ENCODE results near the gene CNKSR2.

Gene CNKSR2

DNA sequence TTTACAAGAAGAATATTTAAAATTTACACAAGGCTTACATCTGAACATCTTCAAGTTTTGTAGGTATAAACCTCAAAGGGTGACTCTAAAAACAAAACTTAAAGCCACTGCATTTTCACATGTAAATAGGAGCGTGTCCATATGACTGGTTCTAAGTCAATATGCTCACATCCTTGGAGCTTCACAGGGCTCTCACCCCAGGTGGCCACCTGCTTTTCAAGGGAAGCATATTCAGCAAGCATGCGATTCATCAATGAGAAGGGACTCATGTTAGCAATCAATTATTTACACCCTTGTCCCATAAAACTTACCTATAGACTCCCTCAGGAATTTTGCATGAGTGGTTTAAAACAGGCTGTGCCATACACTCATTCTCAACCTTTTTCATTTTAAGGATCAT lies 301.7 kb downstream of the CNKSR2 start:
- DNase-seq (ENCODE audit: low read depth) = no peak

DNA sequence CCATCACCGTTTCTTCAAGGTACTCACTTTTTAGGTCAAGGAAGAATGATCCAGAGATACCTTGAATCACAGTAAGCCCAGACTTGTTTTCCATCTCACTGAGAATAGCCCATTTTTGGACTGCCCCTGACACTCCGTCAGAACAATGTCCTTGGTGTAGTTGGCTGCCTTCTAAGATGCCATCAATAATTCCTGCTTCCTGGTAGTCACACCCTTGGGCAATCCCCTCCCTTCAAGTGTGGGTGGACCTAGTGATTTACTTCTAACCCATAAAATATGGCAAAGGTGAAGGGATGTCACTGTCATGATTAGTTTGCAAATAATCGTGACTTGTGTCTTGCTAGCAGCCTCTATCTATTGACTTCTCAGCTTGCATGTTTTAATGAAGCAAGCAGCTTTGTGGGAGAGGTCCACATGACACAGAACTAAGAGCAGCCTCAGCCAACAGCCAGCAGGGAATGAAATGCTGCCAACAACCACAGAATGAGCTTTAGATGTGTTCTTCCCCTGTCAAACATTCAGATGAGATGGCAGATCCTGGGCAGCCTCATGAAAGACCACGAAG lies 303.9 kb downstream of the CNKSR2 start:
- no peak for DNase-seq (ENCODE audit: low read depth)

DNA sequence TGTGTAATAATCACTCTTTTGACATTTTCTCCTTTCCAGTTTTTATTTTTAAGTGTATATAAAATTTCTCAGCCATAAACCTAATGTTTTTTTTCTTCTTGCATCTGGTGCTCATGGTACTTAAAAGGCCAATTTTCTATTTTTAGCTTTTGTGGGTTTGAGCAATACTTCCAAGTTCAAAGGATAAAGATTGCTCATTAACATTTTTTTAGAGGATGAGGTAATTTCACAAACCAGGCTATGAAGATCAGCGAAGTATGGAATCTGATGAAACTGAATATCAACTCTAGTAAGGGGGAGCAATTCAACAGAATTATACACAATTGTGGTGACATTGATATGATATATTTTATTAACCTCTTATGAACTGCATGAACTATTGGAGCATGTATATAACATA lies 309.7 kb downstream of the CNKSR2 start:
- DNase-seq (ENCODE audit: low read depth) = peak; percentile 62

DNA sequence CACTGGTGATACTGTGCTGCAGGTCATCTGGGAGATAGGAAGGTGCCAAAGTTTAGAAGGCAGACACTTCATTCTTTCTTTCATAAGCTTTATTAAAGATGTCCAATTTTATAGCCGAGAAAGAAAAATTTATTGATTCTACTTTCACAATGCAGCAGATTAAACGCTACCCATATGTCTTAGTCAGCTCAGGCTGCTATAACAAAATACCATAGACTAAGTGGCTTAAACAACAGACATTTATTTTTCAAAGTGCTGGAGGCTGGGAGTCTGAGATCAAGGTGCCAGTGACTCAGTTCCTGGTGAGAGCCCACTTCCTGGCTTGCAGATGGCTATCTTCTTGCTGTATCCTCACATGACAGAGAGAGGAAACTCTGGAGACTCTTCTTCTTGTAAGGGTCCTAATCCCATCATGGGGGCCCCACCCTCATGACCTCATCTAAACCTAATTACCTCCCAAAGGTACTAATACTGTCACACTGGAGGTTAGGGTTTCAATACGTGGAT lies 317.3 kb downstream of the CNKSR2 start:
- DNase-seq (ENCODE audit: low read depth) = no peak

DNA sequence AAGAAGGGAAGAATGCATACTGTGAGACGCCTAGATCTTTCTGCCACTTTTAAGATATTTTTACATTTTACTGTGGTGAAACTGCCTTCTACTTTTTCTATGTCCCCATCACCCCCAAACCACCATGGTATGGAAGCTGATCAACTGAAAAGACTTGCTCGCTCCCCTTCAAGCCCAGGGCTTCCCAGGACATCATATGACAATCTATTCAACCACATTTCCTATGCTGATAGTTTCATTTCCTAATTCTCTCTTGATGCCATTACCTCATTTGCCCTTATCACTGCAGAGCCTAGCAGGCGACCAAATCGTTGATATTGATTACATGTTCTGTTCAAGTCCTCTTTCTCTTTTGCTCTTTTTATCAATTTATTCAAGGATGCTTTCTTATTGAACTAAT lies 324.1 kb downstream of the CNKSR2 start:
- no peak for DNase-seq (ENCODE audit: low read depth)

DNA sequence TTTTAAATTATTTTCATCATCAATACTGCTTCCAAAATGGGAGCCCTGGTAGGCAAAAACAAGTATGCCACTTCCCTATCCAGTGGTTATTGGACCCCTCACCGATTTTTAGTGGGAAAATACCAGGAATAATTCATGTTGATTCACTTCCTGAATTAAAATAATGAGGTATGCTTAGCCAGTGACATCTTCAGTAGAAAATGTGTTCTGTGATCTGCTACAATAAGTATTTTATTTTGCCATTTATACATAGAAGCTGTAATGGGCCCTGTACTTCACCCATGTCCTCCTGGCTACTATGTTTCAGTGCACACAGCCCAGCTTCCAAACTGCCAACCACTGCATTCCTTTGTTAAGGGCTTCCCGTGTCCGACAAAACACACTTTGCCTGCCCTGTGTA lies 324.9 kb downstream of the CNKSR2 start:
- no peak for DNase-seq (ENCODE audit: low read depth)

DNA sequence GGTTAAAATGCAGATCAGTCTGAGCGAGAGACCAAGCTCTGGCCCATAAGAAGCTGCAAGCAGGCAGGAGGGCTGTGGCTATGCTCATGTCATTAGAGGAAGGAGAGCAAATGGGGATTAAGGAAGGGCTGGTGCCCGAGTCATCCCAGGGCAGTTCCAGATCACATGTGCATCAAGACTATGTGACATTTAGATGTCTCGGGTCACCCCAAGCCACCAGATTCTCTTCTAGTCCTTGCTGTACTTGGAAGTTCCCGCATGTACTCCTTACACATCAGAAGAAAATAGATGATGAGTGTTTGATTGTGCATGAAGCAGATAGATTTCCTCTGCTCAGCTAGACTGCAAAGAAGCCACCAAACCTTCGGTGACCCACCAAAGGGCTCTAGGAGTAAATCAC lies 326.1 kb downstream of the CNKSR2 start:
- DNase-seq (ENCODE audit: low read depth) = no peak

DNA sequence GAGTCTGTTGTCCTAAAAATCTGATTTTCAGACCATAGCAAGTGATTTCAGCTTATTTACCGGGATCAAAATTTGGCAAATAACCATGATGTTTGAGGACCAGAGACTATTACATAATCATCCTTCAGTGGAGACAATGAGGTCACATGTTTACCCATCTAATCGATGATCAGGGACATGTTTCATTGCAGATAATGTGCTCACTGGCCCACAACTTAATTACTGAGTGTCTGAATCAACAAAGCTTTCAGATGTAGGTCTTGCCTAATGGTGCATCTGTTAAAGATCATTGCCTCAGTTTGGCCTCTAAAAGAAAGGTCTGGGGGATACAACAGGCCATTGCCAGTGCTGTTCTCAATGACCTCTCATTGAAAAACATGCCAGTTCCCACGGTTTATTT lies 326.7 kb downstream of the CNKSR2 start:
- no peak for DNase-seq (ENCODE audit: low read depth)

DNA sequence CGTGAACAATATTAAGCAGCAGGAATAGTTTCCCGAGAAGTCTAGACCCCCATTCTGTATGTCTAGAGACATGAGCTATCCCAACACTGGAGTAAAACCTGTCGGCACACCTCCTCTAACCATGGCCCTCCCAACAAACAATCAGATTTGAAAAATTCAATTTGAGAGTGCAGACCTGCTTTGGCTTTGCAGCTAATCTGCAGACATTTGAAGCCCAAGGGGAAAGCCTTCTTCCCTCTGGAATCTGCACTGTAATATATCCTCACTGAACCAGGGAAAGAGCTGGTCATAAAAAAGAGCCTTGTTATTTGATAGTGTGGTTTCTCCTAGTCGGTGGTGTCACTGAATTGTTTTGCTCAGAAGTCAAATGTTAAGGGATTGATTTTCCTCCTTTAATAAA lies 328.5 kb downstream of the CNKSR2 start:
- DNase-seq (ENCODE audit: low read depth) = no peak
